ENCODE data around the gene RBBP4. TPM values are rescaled to one million over a fixed set of nuclear protein-coding genes. Genes with fewer than 3 reads are reported as not detected.

RBBP4 gene
- total RNA-seq, result 492 and 494 TPM in 2 replicates
- long read RNA-seq, full-length matches to known transcripts, result 288 of 416 reads
- long read RNA-seq, partial matches to known transcripts, result 79 of 416 reads
- long read RNA-seq, other reads (novel, unspliced or antisense), result 49 of 416 reads

- H3K4me1 Mint-ChIP-seq, result peaks cover 51% of the 10 kb centered on the region
- no peak for TF ChIP-seq CTCF (conservative IDR thresholded peaks at IDR 0.05)
- no peaks in the 10 kb centered on the region for H3K27me3 Mint-ChIP-seq (ENCODE audit: low read depth)
- H3K4me3 Mint-ChIP-seq, result peak within 1 kb of the TSS; percentile 94
- peaks cover 10% of the 10 kb centered on the region for H3K36me3 Mint-ChIP-seq (ENCODE audit: low read depth)
- DNase-seq (ENCODE audit: low read depth, low spot score), result peak; percentile 98
- peak within 1 kb of the TSS; percentile 99 for H3K27ac Mint-ChIP-seq (ENCODE audit: unreplicated experiment)
- no peaks in the 10 kb centered on the region for H3K9me3 Mint-ChIP-seq
Measured at GRCh38 chr1:32650752-32651460, at the start of gene RBBP4. Gene RBBP4 (plus strand): TSS chr1:32651208. CDS start chr1:32651307, 99 bp downstream.

GRCh38 chr1:32605711-32606424 is 45.1 kb upstream of the RBBP4 start:
- DNase-seq (ENCODE audit: low read depth, low spot score), result no peak
- H3K4me3 Mint-ChIP-seq, result no peak overlapping the region
- no peak overlapping the region for H3K27ac Mint-ChIP-seq (ENCODE audit: unreplicated experiment)
- H3K27me3 Mint-ChIP-seq (ENCODE audit: low read depth), result no peaks in the 10 kb centered on the region
- TF ChIP-seq CTCF (conservative IDR thresholded peaks at IDR 0.05), result no peak
- H3K36me3 Mint-ChIP-seq (ENCODE audit: low read depth), result no peaks in the 10 kb centered on the region
- no peaks in the 10 kb centered on the region for H3K9me3 Mint-ChIP-seq
- H3K4me1 Mint-ChIP-seq, result no peaks in the 10 kb centered on the region

DNA sequence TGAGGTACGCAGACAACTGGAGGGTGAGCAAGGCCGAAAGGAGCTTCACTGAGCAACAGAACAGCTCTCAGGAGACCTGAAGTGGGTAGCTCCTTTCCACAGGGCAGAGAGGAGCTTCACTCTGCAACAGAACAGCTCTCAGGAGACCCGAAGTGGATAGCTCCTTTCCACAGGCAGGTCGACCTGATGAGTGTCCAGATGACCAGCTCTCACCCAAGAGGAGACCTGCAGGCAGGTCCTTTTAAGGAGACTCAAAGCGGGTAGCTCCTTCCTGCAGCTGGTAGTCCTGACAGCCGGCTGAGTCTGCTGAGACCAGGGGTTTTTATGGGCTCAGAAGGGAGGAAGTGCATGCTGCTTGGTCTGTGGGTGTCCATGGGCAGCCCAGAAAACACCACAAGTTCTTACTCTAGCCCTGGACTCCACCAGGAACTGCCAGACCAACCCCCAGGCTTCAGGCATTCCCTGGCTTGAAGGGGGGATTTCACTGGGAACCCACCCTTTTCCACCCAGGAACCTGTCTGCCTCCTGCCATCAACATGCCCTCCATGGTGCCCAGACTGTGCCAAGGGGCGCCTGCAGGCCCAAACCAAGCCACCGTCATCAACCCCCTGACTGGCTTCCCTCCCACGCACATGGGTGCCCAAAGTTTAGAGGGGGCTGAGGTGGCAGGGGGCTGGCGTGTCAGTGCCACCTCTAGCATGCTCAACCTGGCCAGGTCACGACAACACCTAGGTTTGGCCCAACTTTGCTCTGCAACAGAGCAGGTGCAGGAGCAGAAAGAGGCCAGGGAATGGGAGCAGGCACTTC is 44.2 kb upstream of the RBBP4 start:
- H3K27me3 Mint-ChIP-seq (ENCODE audit: low read depth), result no peaks in the 10 kb centered on the region
- no peaks in the 10 kb centered on the region for H3K9me3 Mint-ChIP-seq
- no peak for TF ChIP-seq CTCF (conservative IDR thresholded peaks at IDR 0.05)
- no peaks in the 10 kb centered on the region for H3K4me1 Mint-ChIP-seq
- no peaks in the 10 kb centered on the region for H3K36me3 Mint-ChIP-seq (ENCODE audit: low read depth)
- H3K4me3 Mint-ChIP-seq, result no peak overlapping the region
- no peak for DNase-seq (ENCODE audit: low read depth, low spot score)
- no peak overlapping the region for H3K27ac Mint-ChIP-seq (ENCODE audit: unreplicated experiment)

DNA sequence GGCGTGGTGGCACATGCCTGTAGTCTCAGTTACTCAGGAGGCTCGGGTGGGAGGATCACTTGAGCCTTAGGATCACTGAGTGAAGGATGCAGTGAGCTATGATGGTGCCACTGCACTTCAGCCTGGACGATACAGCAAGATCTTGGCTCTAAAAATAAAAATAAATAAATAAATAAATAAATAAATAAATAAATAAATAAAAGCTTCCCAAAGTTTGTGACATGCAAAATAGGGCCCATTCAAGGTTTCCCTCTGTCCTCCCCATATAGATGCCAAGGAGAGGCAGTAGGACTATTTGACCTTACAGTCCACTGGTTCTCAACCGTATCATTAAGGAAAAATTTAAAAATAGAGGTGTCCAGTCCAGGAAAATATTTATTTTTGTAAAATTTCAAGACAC is 41.8 kb upstream of the RBBP4 start:
- no peaks in the 10 kb centered on the region for H3K36me3 Mint-ChIP-seq (ENCODE audit: low read depth)
- no peaks in the 10 kb centered on the region for H3K27me3 Mint-ChIP-seq (ENCODE audit: low read depth)
- no peak for DNase-seq (ENCODE audit: low read depth, low spot score)
- H3K27ac Mint-ChIP-seq (ENCODE audit: unreplicated experiment), result no peak overlapping the region
- no peak for TF ChIP-seq CTCF (conservative IDR thresholded peaks at IDR 0.05)
- no peak overlapping the region for H3K4me3 Mint-ChIP-seq
- H3K4me1 Mint-ChIP-seq, result peaks cover 9% of the 10 kb centered on the region
- H3K9me3 Mint-ChIP-seq, result no peaks in the 10 kb centered on the region

DNA sequence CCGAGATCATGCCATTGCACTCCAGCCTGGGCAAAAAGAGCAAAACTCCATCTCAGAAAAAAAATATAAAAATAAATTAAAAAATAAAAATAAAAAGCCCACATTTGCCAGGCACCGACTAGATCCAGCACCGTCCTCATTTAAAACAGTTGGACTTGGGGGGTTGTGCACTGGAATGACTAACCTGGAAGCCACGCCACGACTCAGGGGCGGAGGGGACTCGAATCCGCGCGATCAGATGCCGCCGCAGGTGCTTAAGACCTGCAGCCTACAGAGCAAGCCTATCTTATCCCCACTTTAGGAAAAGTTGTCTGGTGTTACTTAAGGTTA is 39.2 kb upstream of the RBBP4 start:
- peaks cover 9% of the 10 kb centered on the region for H3K4me1 Mint-ChIP-seq
- no peaks in the 10 kb centered on the region for H3K9me3 Mint-ChIP-seq
- H3K27me3 Mint-ChIP-seq (ENCODE audit: low read depth), result no peaks in the 10 kb centered on the region
- no peak for DNase-seq (ENCODE audit: low read depth, low spot score)
- peak overlapping the region; percentile 84 for H3K4me3 Mint-ChIP-seq
- H3K36me3 Mint-ChIP-seq (ENCODE audit: low read depth), result no peaks in the 10 kb centered on the region
- TF ChIP-seq CTCF (conservative IDR thresholded peaks at IDR 0.05), result no peak
- H3K27ac Mint-ChIP-seq (ENCODE audit: unreplicated experiment), result no peak overlapping the region
